SU-DHL-6 (cell line): ENCODE data around the gene DCTN3.

Experiments used
- H2AFZ ChIP-seq: fragments of 200-600 bp; sonication (generic); 2 replicates; pipeline ENCODE4 v1.6.1; 2014; ENCODE audit warnings: low read depth, mild to moderate bottlenecking, moderate library complexity, mixed read lengths, antibody characterized with exemption, low read length; ENCODE audit not compliant: severe bottlenecking
- H3F3A ChIP-seq: fragments of 200-600 bp; shearing (Covaris generic); 2 replicates; pipeline ENCODE4 v1.6.0; 2016; ENCODE audit warnings: antibody characterized with exemption, mild to moderate bottlenecking; ENCODE audit not compliant: insufficient read depth
- H3K27ac ChIP-seq: fragments of 200-600 bp; sonication (generic); 2 replicates; pipeline ENCODE4 v1.5.1; 2016; ENCODE audit warnings: low read depth, mild to moderate bottlenecking, low read length, moderate library complexity, mixed read lengths
- H3K27me3 ChIP-seq: fragments of 200-600 bp; sonication (generic), shearing (Covaris generic); 2 replicates; pipeline ENCODE4 v1.6.0; 2014; ENCODE audit warnings: mild to moderate bottlenecking, low read length
- H3K36me3 ChIP-seq: fragments of 200-600 bp; sonication (generic); 2 replicates; pipeline ENCODE4 v1.6.1; 2014; ENCODE audit warnings: mild to moderate bottlenecking, low read length, mixed read lengths
- H3K4me2 ChIP-seq: fragments of 300-600, 200-600 bp; shearing (Covaris generic), sonication (generic); 2 replicates; pipeline ENCODE4 v1.6.0; 2014; ENCODE audit warnings: low read length, low read depth, mild to moderate bottlenecking; ENCODE audit not compliant: poor library complexity, severe bottlenecking
- H3K4me3 ChIP-seq: fragments of 200-600 bp; sonication (generic); 2 replicates; pipeline ENCODE4 v1.5.1; 2014; ENCODE audit warnings: antibody characterized with exemption, low read length, mild to moderate bottlenecking, mixed read lengths; ENCODE audit not compliant: insufficient read depth, poor library complexity, severe bottlenecking
- H3K79me2 ChIP-seq: fragments of 200-600 bp; sonication (generic); 2 replicates; pipeline ENCODE4 v1.6.1; 2014; ENCODE audit warnings: mild to moderate bottlenecking, low read length, moderate library complexity; ENCODE audit not compliant: insufficient read depth
- H3K9ac ChIP-seq: fragments of 200-600 bp; sonication (generic); 2 replicates; pipeline ENCODE4 v1.7.0; 2014; ENCODE audit warnings: mild to moderate bottlenecking, low read length
- H3K9me2 ChIP-seq: fragments of 200-600 bp; sonication (generic); replicated peaks from 2 replicates; pipeline ENCODE4 v1.6.1; 2014; ENCODE audit warnings: low read length; ENCODE audit not compliant: insufficient read depth
- H3K9me3 ChIP-seq: fragments of 200-600 bp; sonication (generic); 2 replicates; pipeline ENCODE4 v1.6.1; 2014; ENCODE audit warnings: low read length, mixed read lengths; ENCODE audit not compliant: insufficient read depth
- H4K20me1 ChIP-seq: fragments of 200-600 bp; sonication (generic); 2 replicates; pipeline ENCODE4 v1.6.1; 2014; ENCODE audit warnings: low read depth, mild to moderate bottlenecking, antibody characterized with exemption, low read length, moderate library complexity, mixed read lengths
- EZH2phosphoT487 ChIP-seq: fragments of 200-600 bp; sonication (generic), shearing (Covaris generic); conservative IDR thresholded peaks from 2 replicates; pipeline ENCODE4 v1.6.1; 2018; ENCODE audit warnings: mild to moderate bottlenecking, antibody characterized with exemption, low read length, moderate library complexity, mixed read lengths
- TF ChIP-seq, protein P1 (sequence below): fragments of 200-600 bp; sonication (generic); IDR thresholded peaks from one replicate; pipeline ENCODE4 v1.5.1; 2017; ENCODE audit warnings: antibody characterized with exemption, mild to moderate bottlenecking, low read length, moderate library complexity; ENCODE audit not compliant: insufficient read depth, poor library complexity, severe bottlenecking

Gene DCTN3

DNA sequence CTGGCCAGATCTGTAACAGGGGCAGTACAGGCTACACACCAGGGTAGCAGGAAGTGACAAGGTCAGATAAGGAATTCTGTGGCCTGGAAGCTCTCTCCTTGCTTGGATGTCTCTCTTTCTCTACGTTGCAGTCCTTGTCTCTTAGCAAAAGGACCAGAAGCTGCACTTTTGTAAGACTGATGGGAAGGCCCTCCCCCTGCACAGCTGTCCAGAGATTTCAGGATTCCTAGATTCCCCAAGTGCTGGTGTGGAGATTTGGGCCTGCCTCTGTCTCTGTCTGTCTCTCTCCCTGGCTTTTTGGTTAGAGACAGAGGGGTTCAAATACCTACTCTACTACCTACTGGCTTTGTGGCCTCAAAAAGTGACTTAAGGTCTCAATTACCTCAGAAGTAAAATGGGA lies 20.7 kb downstream of the DCTN3 start:
- H3K9me3 ChIP-seq = no peaks in the 10 kb centered on the region
- H3K79me2 ChIP-seq = no peaks in the 10 kb centered on the region
- H3K27me3 ChIP-seq = no peaks in the 10 kb centered on the region
- no peak overlapping the region for H3K4me2 ChIP-seq
- no peaks in the 10 kb centered on the region for H3F3A ChIP-seq
- no peaks in the 10 kb centered on the region for H3K9me2 ChIP-seq
- H4K20me1 ChIP-seq = no peaks in the 10 kb centered on the region
- H3K27ac ChIP-seq = no peak overlapping the region
- TF ChIP-seq, protein P1, sequence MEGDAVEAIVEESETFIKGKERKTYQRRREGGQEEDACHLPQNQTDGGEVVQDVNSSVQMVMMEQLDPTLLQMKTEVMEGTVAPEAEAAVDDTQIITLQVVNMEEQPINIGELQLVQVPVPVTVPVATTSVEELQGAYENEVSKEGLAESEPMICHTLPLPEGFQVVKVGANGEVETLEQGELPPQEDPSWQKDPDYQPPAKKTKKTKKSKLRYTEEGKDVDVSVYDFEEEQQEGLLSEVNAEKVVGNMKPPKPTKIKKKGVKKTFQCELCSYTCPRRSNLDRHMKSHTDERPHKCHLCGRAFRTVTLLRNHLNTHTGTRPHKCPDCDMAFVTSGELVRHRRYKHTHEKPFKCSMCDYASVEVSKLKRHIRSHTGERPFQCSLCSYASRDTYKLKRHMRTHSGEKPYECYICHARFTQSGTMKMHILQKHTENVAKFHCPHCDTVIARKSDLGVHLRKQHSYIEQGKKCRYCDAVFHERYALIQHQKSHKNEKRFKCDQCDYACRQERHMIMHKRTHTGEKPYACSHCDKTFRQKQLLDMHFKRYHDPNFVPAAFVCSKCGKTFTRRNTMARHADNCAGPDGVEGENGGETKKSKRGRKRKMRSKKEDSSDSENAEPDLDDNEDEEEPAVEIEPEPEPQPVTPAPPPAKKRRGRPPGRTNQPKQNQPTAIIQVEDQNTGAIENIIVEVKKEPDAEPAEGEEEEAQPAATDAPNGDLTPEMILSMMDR = no peak
- no peak for TF ChIP-seq EZH2phosphoT487
- H3K36me3 ChIP-seq = no peaks in the 10 kb centered on the region
- no peak overlapping the region for H2AFZ ChIP-seq
- H3K9ac ChIP-seq = no peak overlapping the region
- no peak overlapping the region for H3K4me3 ChIP-seq

DNA sequence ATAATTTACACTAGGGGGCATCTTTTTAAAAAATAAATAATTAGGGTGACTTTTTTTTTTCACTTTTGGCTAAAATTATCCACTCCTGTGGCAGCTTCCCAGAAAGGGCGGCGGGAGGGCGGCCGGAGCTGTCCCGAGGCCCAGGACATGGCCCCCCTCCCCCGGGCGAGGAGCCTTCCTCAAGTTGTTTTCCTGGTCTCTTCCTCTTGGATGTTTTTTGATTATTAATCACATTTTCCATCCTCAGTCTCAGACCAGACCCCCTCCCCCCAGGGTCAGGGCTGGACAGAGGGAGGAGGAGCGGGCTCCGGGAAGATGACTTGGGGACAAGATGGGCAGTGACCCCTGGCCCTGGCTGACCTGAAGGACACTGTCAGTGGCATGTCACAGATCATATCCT lies 26.1 kb downstream of the DCTN3 start:
- H4K20me1 ChIP-seq = no peaks in the 10 kb centered on the region
- no peaks in the 10 kb centered on the region for H3K27me3 ChIP-seq
- no peak overlapping the region for H3K27ac ChIP-seq
- no peaks in the 10 kb centered on the region for H3K36me3 ChIP-seq
- no peak overlapping the region for H3K9ac ChIP-seq
- no peaks in the 10 kb centered on the region for H3K9me2 ChIP-seq
- H3F3A ChIP-seq = no peaks in the 10 kb centered on the region
- TF ChIP-seq, protein P1 = no peak
- TF ChIP-seq EZH2phosphoT487 = no peak
- H3K79me2 ChIP-seq = no peaks in the 10 kb centered on the region
- H3K9me3 ChIP-seq = no peaks in the 10 kb centered on the region
- no peak overlapping the region for H2AFZ ChIP-seq
- H3K4me2 ChIP-seq = no peak overlapping the region
- H3K4me3 ChIP-seq = no peak overlapping the region

DNA sequence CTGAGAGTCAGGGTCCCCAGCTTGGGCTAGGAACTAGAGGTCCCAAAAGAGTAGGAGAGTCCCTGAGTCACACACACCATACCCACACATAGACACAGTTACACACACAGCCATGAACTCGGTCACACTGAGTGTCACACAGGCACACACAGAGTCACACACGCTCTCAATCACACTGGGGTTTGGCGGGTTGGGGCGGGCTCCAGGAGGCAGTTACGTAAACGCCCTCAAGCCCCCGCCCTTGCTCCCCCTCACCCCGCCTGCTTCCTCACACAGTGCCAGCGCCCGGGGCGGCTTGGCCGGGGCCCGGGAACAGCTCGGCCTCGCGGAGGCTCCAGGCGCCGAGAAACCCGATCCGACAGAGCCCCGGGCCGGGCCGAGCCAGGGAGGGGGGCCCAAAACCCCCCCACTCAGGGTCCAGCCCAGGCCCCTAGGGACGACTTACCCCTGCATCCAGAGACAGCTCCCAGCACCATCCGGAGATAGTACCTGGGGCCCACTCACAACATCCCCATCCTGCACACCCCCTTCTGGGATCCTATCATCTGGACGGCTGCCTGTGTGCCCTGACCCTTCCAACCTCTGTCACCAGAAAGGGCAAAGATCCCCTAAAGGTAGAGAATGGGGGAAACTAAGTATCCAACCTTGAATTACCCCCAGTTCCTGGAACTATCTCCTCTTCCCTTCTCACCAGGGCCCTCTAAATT lies 27.2 kb downstream of the DCTN3 start:
- Histone ChIP-seq H2AFZ (no peak overlapping the region), H3K9me2 (no peaks in the 10 kb centered on the region), H3K27me3 (no peaks in the 10 kb centered on the region), H3K79me2 (no peaks in the 10 kb centered on the region), H3K4me2 (no peak overlapping the region), H3K9ac (no peak overlapping the region), H3K9me3 (no peaks in the 10 kb centered on the region), H4K20me1 (no peaks in the 10 kb centered on the region), H3K4me3 (no peak overlapping the region), H3F3A (no peaks in the 10 kb centered on the region), H3K36me3 (no peaks in the 10 kb centered on the region), H3K27ac (no peak overlapping the region)
- TF ChIP-seq, protein P1 = no peak
- TF ChIP-seq EZH2phosphoT487 = no peak
